ENCODE measurements around the gene MDM4.

The MDM4 gene

GRCh38 chr1:204495777-204496176 is 20.4 kb upstream of the MDM4 start:
- Mint-ChIP-seq H3K4me1 (ENCODE audit: low read depth) (peaks cover 32% of the 10 kb centered on the region), H3K27me3 (ENCODE audit: low read depth) (peaks cover 2% of the 10 kb centered on the region), H3K27ac (peak overlapping the region; percentile 8), H3K4me3 (peak overlapping the region; percentile 94), H3K36me3 (ENCODE audit: low read depth) (no peaks in the 10 kb centered on the region), H3K9me3 (no peaks in the 10 kb centered on the region)
- DNase-seq (ENCODE audit: low spot score), result no peak

- Mint-ChIP-seq H3K9me3 (no peaks in the 10 kb centered on the region), H3K27me3 (ENCODE audit: low read depth) (peaks cover 6% of the 10 kb centered on the region), H3K27ac (no peak overlapping the region), H3K4me3 (no peak overlapping the region), H3K36me3 (ENCODE audit: low read depth) (no peaks in the 10 kb centered on the region), H3K4me1 (ENCODE audit: low read depth) (peaks cover 18% of the 10 kb centered on the region)
- DNase-seq (ENCODE audit: low spot score), result no peak
Observed at GRCh38 chr1:204498981-204499380, 17.2 kb upstream of the MDM4 start.

GRCh38 chr1:204499511-204500468 is 16.4 kb upstream of the MDM4 start:
- Mint-ChIP-seq H3K27me3 (ENCODE audit: low read depth) (peaks cover 6% of the 10 kb centered on the region), H3K4me3 (no peak overlapping the region), H3K36me3 (ENCODE audit: low read depth) (no peaks in the 10 kb centered on the region), H3K9me3 (no peaks in the 10 kb centered on the region), H3K4me1 (ENCODE audit: low read depth) (peaks cover 18% of the 10 kb centered on the region), H3K27ac (no peak overlapping the region)
- DNase-seq (ENCODE audit: low spot score), result no peak

- Mint-ChIP-seq H3K9me3 (no peaks in the 10 kb centered on the region), H3K4me1 (ENCODE audit: low read depth) (peaks cover 19% of the 10 kb centered on the region), H3K27ac (no peak overlapping the region), H3K27me3 (ENCODE audit: low read depth) (peaks cover 9% of the 10 kb centered on the region), H3K4me3 (no peak overlapping the region), H3K36me3 (ENCODE audit: low read depth) (peaks cover 2% of the 10 kb centered on the region)
- DNase-seq (ENCODE audit: low spot score), result no peak
Observed at GRCh38 chr1:204502241-204502640, 14.0 kb upstream of the MDM4 start.

- no peak for DNase-seq (ENCODE audit: low spot score)
- Mint-ChIP-seq H3K36me3 (ENCODE audit: low read depth) (peaks cover 2% of the 10 kb centered on the region), H3K27me3 (ENCODE audit: low read depth) (peaks cover 9% of the 10 kb centered on the region), H3K9me3 (no peaks in the 10 kb centered on the region), H3K4me3 (peak overlapping the region; percentile 36), H3K4me1 (ENCODE audit: low read depth) (peaks cover 25% of the 10 kb centered on the region), H3K27ac (peak overlapping the region; percentile 7)
Observed at GRCh38 chr1:204503122-204503912, 12.9 kb upstream of the MDM4 start.

GRCh38 chr1:204503913-204504519 is 12.2 kb upstream of the MDM4 start:
- no peak for DNase-seq (ENCODE audit: low spot score)
- no peak overlapping the region for H3K27ac Mint-ChIP-seq
- no peak overlapping the region for H3K4me3 Mint-ChIP-seq
- no peaks in the 10 kb centered on the region for H3K9me3 Mint-ChIP-seq
- H3K27me3 Mint-ChIP-seq (ENCODE audit: low read depth), result peaks cover 9% of the 10 kb centered on the region
- peaks cover 23% of the 10 kb centered on the region for H3K4me1 Mint-ChIP-seq (ENCODE audit: low read depth)
- H3K36me3 Mint-ChIP-seq (ENCODE audit: low read depth), result peaks cover 2% of the 10 kb centered on the region

GRCh38 chr1:204505674-204506200 is 10.5 kb upstream of the MDM4 start:
- H3K27ac Mint-ChIP-seq, result peak overlapping the region; percentile 89
- peaks cover 2% of the 10 kb centered on the region for H3K36me3 Mint-ChIP-seq (ENCODE audit: low read depth)
- H3K27me3 Mint-ChIP-seq (ENCODE audit: low read depth), result peaks cover 9% of the 10 kb centered on the region
- H3K4me3 Mint-ChIP-seq, result peak overlapping the region; percentile 90
- DNase-seq (ENCODE audit: low spot score), result no peak
- no peaks in the 10 kb centered on the region for H3K9me3 Mint-ChIP-seq
- peaks cover 23% of the 10 kb centered on the region for H3K4me1 Mint-ChIP-seq (ENCODE audit: low read depth)

- Mint-ChIP-seq H3K27ac (peak overlapping the region; percentile 89), H3K9me3 (no peaks in the 10 kb centered on the region), H3K4me3 (peak overlapping the region; percentile 90), H3K4me1 (ENCODE audit: low read depth) (peaks cover 28% of the 10 kb centered on the region), H3K27me3 (ENCODE audit: low read depth) (peaks cover 9% of the 10 kb centered on the region), H3K36me3 (ENCODE audit: low read depth) (peaks cover 2% of the 10 kb centered on the region)
- peak; percentile 76 for DNase-seq (ENCODE audit: low spot score)
Observed at GRCh38 chr1:204506201-204506968, 9.8 kb upstream of the MDM4 start.

GRCh38 chr1:204506969-204507316 is 9.3 kb upstream of the MDM4 start:
- Mint-ChIP-seq H3K9me3 (no peaks in the 10 kb centered on the region), H3K27me3 (ENCODE audit: low read depth) (peaks cover 5% of the 10 kb centered on the region), H3K27ac (peak overlapping the region; percentile 89), H3K4me3 (peak overlapping the region; percentile 90), H3K36me3 (ENCODE audit: low read depth) (peaks cover 2% of the 10 kb centered on the region), H3K4me1 (ENCODE audit: low read depth) (peaks cover 29% of the 10 kb centered on the region)
- peak; percentile 88 for DNase-seq (ENCODE audit: low spot score)

GRCh38 chr1:204507317-204508105 is 8.7 kb upstream of the MDM4 start:
- peak overlapping the region; percentile 89 for H3K27ac Mint-ChIP-seq
- H3K4me1 Mint-ChIP-seq (ENCODE audit: low read depth), result peaks cover 32% of the 10 kb centered on the region
- no peaks in the 10 kb centered on the region for H3K9me3 Mint-ChIP-seq
- no peak for DNase-seq (ENCODE audit: low spot score)
- peak overlapping the region; percentile 90 for H3K4me3 Mint-ChIP-seq
- H3K36me3 Mint-ChIP-seq (ENCODE audit: low read depth), result peaks cover 2% of the 10 kb centered on the region
- H3K27me3 Mint-ChIP-seq (ENCODE audit: low read depth), result peaks cover 5% of the 10 kb centered on the region

- Mint-ChIP-seq H3K9me3 (no peaks in the 10 kb centered on the region), H3K36me3 (ENCODE audit: low read depth) (peaks cover 2% of the 10 kb centered on the region), H3K4me1 (ENCODE audit: low read depth) (peaks cover 35% of the 10 kb centered on the region), H3K4me3 (no peak overlapping the region), H3K27ac (no peak overlapping the region), H3K27me3 (ENCODE audit: low read depth) (peaks cover 5% of the 10 kb centered on the region)
- DNase-seq (ENCODE audit: low spot score), result no peak
Observed at GRCh38 chr1:204509186-204509635, 7.0 kb upstream of the MDM4 start.

- Mint-ChIP-seq H3K4me1 (ENCODE audit: low read depth) (peaks cover 31% of the 10 kb centered on the region), H3K4me3 (no peak overlapping the region), H3K27ac (peak overlapping the region; percentile 75), H3K36me3 (ENCODE audit: low read depth) (peaks cover 2% of the 10 kb centered on the region), H3K9me3 (no peaks in the 10 kb centered on the region), H3K27me3 (ENCODE audit: low read depth) (peaks cover 3% of the 10 kb centered on the region)
- DNase-seq (ENCODE audit: low spot score), result no peak
Observed at GRCh38 chr1:204511366-204511765, 4.8 kb upstream of the MDM4 start.

Measured in T-helper 2 cell treated with Interferon-gamma antibody and Interleukin-4, amounts not matched to agents 5 μg/mL and 100 μg/mL, for 36 hours (primary cell).